Neural progenitor cell (in vitro differentiated cells): Measurements from ENCODE around the gene TVP23A.

Experiments used
- CTCF ChIP-seq: fragments of 200-600 bp; sonication (generic); IDR thresholded peaks from 2 replicates; pipeline ENCODE4 v1.5.1; 2017; ENCODE audit warnings: antibody characterized with exemption, mild to moderate bottlenecking
- EZH2 ChIP-seq: fragments of 200-600 bp; sonication (generic); IDR thresholded peaks from 2 replicates; pipeline ENCODE4 v1.6.1; 2017; ENCODE audit warnings: antibody characterized with exemption, mild to moderate bottlenecking, moderate library complexity

- TF ChIP-seq EZH2 (no peak), CTCF (no peak)
Measured at GRCh38 chr16:10787304-10787703, 31.3 kb downstream of the TVP23A start.
